HG03469 (cell line): ENCODE measurements around the gene EMC9.
"Not testable (repeated sequence)": the region's sequence is repeated elsewhere in the genome, so short reads cannot be mapped to it uniquely, and the experiment has no call there.

Experiments used
- ATAC-seq: cut with Tn5 transposase; IDR thresholded peaks from one replicate; pipeline ENCODE4 v1.9.1; 2021; ENCODE audit warnings: mild to moderate bottlenecking, moderate library complexity, moderate number of reproducible peaks; ENCODE audit not compliant: unreplicated experiment

EMC9 gene

DNA sequence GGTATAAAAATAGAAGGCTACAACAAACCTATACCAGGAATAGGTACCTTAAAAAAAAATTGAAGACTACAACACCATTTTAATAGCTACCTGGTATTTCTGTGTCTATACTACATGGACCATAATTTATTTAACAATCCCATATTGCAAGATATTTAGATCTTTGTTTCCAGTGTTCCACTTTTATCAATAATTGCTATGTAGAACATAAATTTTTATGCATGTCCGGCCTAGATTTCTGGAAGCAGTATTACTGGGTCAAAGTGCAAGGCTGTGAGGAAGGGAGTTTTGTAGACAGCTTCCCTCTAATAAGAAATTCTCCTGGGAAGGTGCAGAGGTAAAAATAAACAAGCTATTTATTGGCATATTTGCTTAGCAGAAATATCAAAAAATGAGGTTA is 30.9 kb downstream of the EMC9 start:
- ATAC-seq = no peak

DNA sequence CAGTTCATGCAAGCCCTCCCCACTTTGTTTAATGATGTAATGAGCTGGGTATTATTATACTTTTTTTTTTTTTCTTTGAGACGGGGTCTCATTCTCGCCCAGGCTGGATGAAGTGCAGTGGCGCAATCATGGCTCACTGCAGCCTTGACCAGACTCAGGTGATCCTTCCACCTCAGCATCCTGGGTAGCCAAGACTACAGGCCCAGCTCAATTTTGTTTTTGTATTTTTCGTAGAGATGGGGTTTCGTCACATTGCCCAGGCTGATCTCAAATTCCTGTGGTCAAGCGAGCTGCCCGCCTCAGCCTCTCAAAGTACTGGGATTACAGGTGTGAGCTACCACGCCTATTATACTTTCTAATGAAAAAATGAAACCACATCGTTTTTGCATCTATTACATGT is 31.3 kb downstream of the EMC9 start:
- no peak for ATAC-seq

DNA sequence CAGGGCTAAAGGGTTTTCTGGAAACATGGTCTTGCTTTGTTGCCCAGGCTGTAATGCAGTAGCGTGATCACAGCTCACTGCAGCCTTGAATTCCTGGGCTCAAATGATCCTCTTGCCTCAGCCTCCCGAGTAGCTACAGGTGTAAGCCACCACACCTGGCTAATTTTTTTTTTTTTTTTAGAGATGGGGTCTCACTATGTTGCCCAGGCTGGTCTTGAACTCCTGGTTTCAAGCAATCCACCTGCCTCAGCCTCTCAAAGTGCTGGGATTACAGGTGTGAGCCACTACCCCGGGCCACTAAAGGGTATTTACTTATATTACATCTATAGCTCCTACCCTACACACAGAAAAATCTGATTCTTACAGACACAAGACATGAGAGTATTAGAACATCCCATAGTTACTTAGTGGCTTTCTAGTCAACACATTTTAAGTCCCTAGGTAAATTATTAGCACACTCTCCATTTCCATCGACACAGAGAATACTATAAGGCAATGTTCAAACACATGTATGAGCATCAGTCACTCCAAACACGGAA is 33.0 kb downstream of the EMC9 start:
- no peak for ATAC-seq

- no peak for ATAC-seq
These were observed 34.6 kb downstream of the EMC9 start for GRCh38 chr14:24106672-24107271.

- ATAC-seq = not testable (repeated sequence)
These were observed 35.7 kb downstream of the EMC9 start for GRCh38 chr14:24105609-24106239.

- no peak for ATAC-seq
These were observed 37.9 kb downstream of the EMC9 start for GRCh38 chr14:24103451-24103850.

DNA sequence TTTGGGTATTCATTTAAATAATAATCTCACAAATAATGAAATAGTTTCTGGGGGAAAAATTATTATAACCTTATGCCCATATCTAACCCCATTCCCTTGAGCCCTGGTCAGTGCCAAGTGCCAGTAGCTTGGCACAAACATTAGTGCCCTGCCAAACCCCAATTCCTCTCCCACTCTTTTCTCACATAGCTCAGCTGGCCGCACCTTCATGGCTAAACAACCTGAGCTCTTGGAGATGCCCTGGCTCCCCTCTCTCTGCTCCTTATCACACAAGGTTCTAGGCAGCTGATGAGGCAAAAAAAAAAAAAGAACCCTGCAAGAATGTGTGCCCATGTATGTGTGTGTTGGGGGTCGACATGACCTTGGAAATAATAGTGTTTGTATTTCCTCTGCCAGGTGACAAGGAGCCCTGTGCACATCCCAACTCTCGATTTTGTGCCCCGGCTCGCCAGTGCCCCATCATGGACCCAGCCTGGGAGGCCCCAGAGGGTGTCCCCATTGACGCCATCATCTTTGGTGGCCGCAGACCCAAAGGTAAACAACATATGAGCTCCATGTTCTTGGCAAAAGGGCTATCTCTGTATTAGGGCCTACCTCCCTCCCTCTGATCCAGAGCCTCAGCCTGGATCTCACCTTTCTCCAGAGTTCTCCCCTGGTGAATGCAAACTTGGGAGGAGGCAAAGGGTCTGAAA is 38.9 kb downstream of the EMC9 start:
- no peak for ATAC-seq

GRCh38 chr14:24100982-24101494 is 40.4 kb downstream of the EMC9 start:
- no peak for ATAC-seq

GRCh38 chr14:24100197-24100981 is 41.0 kb downstream of the EMC9 start:
- no peak for ATAC-seq

- ATAC-seq = no peak
These were observed 42.2 kb downstream of the EMC9 start for GRCh38 chr14:24098927-24099813.

DNA sequence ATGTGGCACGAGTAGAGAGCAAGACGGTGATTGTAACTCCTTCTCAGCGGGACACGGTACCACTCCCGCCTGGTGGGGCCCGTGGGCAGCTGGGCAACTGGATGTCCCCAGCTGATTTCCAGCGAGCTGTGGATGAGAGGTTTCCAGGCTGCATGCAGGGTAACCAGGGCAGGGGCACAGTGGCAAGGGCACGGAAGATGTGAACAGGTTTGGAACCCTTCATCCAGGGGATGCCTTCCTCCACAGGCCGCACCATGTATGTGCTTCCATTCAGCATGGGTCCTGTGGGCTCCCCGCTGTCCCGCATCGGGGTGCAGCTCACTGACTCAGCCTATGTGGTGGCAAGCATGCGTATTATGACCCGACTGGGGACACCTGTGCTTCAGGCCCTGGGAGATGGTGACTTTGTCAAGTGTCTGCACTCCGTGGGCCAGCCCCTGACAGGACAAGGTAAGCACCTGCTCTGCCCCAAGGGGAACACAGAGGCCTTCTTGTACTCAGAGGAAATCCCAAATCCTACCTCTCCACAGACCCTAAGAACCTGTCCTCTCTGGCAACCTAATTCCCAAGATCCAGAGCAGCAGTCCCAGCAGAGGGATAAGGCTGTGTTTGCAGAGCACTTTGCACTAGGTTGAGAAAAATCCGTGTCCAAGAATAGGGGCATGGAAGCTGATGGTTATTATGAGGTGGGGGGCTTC is 43.0 kb downstream of the EMC9 start:
- no peak for ATAC-seq

DNA sequence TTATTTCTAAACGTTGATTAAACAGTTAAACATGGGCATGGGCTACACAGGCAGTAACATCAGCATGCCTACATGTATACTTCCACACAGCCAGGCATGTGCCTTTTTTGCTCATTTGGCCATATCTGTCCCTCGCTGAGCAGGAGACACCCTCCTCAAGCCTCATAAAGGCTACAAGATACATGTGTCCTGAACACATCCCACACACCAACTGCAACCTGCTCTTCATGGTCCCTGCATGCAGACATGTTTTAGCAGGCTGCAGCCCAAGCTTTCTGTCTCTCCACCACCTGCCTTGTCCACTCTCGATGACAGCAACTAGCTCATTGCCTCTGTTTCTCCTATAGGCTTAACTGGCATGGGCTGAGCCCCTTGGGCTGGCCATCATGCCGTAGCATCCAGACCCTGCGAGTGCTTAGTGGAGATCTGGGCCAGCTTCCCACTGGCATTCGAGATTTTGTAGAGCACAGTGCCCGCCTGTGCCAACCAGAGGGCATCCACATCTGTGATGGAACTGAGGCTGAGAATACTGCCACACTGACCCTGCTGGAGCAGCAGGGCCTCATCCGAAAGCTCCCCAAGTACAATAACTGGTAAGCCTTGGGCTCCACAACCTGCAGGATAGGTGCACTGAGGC is 44.7 kb downstream of the EMC9 start:
- no peak for ATAC-seq

DNA sequence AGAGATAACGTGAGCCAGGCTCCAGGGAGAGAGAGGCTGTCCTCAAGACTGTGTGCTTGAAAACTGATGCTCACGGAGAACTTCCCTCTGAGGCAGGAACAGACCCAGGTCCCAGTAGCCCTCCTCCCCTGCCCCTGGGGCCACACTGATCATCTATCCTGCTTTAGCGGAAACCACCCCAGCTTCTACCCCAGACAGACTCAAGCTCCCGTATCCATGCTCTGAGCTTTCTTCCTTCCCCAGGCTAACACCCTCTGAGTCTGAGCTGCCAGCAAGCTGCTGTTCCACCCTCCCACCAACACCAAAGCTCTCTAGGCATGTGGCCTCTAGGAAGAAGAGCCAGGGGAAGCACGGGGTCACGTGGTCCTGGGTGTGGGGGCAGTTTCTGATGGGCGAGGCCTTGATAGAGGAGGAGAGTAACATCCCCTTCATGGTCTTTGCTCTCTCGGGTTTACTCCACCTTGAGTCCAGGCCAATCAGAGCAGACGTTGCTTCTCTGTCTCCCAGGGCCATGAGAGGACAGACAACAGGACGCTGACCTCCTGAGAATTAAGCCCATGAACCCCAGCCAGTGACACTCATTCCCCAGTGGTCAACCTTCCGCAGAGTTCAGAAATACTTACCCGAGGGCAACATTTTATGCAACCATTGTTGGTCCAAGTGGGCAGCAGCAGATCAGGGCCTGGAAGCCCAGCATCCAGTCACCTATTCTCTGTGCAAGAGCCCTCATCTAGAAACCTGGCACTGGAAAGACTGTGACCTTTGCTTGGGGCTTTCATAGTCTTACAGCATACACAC is 45.9 kb downstream of the EMC9 start:
- peak; percentile 49 for ATAC-seq

DNA sequence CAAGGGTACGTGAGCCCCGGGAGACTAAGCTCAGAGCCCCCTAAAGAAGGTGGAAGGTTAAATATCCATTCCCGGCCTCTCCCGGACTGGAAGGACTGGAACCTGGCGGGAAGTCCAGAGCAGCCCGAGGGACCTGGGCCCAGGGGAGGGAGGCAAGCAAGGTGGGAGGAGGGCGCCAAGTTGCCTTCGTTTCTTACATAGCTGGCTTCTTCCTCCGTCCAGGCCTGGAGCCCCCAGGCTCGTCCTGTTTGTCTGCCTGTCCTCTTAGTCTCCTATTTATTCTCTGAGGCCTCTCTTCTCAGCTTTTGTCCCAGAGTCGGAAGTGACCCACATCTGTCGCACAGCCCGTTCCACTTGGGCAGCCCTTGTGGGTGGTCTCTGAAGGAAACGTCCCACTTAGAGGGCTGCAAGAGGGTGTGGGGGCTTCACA is 46.5 kb downstream of the EMC9 start:
- ATAC-seq = no peak

GRCh38 chr14:24093901-24094840 is 47.2 kb downstream of the EMC9 start, which contains the start of gene PCK2:
PCK2 (plus strand) TSS chr14:24094311; CDS start chr14:24094406, 95 bp downstream.
- no peak for ATAC-seq

GRCh38 chr14:24093207-24093900 is 48.0 kb downstream of the EMC9 start:
- ATAC-seq = no peak
